CD4-positive, alpha-beta T cell (primary cell): Measurements from ENCODE around the gene LRP1B. TPM values are rescaled to one million over a fixed set of nuclear protein-coding genes. Genes with fewer than 3 reads are reported as not detected.

Experiments used
- ATAC-seq: fragments of 200-7000 bp; cut with Tn5 transposase; one replicate; pipeline ENCODE4 v1.10.0; 2022; ENCODE audit warnings: mild to moderate bottlenecking; ENCODE audit not compliant: poor library complexity
- CTCF ChIA-PET: fragments of 350-600 bp; sonication (Branson Sonifier 250); formaldehyde crosslinking; loops from one replicate; lab custom pipeline; 2021; ENCODE audit warnings: antibody characterized with exemption, inconsistent platforms; lab: Charles Lee
- POLR2A ChIA-PET: fragments of 350-600 bp; sonication (Branson Sonifier 250); formaldehyde crosslinking; loops from one replicate; lab custom pipeline; 2021; ENCODE audit warnings: antibody characterized with exemption, inconsistent platforms; lab: Charles Lee
- DNase-seq, 14 experiments: peaks; one replicate each; pipeline ENCODE4 v3.0.0-alpha.2; 2013 to 2020; ENCODE audit warnings: mixed read lengths in 2 of 14
- H3K27ac ChIP-seq, 2 donors: one replicate each; pipeline versions ENCODE4 v1.5.1 to v1.7.0; 2013; ENCODE audit warnings: low read length in 2 of 2, low read depth in 1 of 2, mild to moderate bottlenecking in 1 of 2
- H3K27me3 ChIP-seq, 2 experiments: 1 replicate in 1 of 2; 2 replicates in 1 of 2; pipeline versions ENCODE4 v1.6.1 to v1.7.0; 2013; ENCODE audit warnings: low read length in 2 of 2, control low read depth in 1 of 2, mild to moderate bottlenecking in 1 of 2, moderate library complexity in 1 of 2; ENCODE audit not compliant: insufficient read depth in 2 of 2, control insufficient read depth in 1 of 2
- H3K36me3 ChIP-seq: one replicate; pipeline ENCODE4 v1.6.1; 2013; ENCODE audit warnings: low read length, control low read depth; ENCODE audit not compliant: insufficient read depth
- H3K4me1 ChIP-seq: one replicate; pipeline ENCODE4 v1.6.1; 2013; ENCODE audit warnings: low read length, control low read depth; ENCODE audit not compliant: insufficient read depth
- H3K4me3 ChIP-seq: one replicate; pipeline ENCODE4 v1.5.1; 2013; ENCODE audit warnings: mild to moderate bottlenecking, low read length, moderate library complexity
- H3K9me3 ChIP-seq, 2 experiments: 1 replicate in 1 of 2; 2 replicates in 1 of 2; pipeline versions ENCODE4 v1.6.1 to v1.7.0; 2013; ENCODE audit warnings: low read length in 2 of 2, mild to moderate bottlenecking in 2 of 2, control low read depth in 1 of 2, moderate library complexity in 1 of 2; ENCODE audit not compliant: control insufficient read depth in 1 of 2, insufficient read depth in 1 of 2
- H3K27ac Mint-ChIP-seq: one replicate; pipeline ENCODE4 v1.8.0; 2020; ENCODE audit warnings: mixed read lengths
- H3K27me3 Mint-ChIP-seq: one replicate; pipeline ENCODE4 v1.8.0; 2021; ENCODE audit warnings: mixed read lengths
- H3K36me3 Mint-ChIP-seq: one replicate; pipeline ENCODE4 v1.8.0; 2021; ENCODE audit warnings: low read depth, mixed read lengths
- H3K4me1 Mint-ChIP-seq: one replicate; pipeline ENCODE4 v1.8.0; 2021; ENCODE audit warnings: low read depth, mixed read lengths
- H3K4me3 Mint-ChIP-seq: one replicate; pipeline ENCODE4 v1.8.0; 2020; ENCODE audit warnings: mild to moderate bottlenecking, mixed read lengths
- H3K9me3 Mint-ChIP-seq: one replicate; pipeline ENCODE4 v1.8.0; 2020; ENCODE audit warnings: mixed read lengths
- CTCF ChIP-seq: fragments of 200-600 bp; IDR thresholded peaks from one replicate; pipeline ENCODE4 v1.8.0; 2022; ENCODE audit warnings: antibody characterized with exemption, mild to moderate bottlenecking
- intact Hi-C, 2 experiments: fragments of 100-400 bp; cut with DNase I in 1 of 2; cut with micrococcal nuclease in 1 of 2; formaldehyde crosslinking; loops; one replicate each; pipeline versions ENCODE4 v1.15.1 to v1.9.0; 2023 to 2025; cut with DNase I, micrococcal nuclease
- total RNA-seq, 174 experiments: library from RNA in 2 of 174; stranded (reverse) in 2 of 174; gene quantifications; one replicate each; pipeline ENCODE4 v1.2.3 and lab custom pipeline; 2021 to 2026

LRP1B gene
- total RNA-seq, 2 experiments from 2014 or later = not detected

- H3K4me1 Mint-ChIP-seq = no peaks in the 10 kb centered on the region
Measured at GRCh38 chr2:142140434-142140845, 9.6 kb upstream of the LRP1B start.

GRCh38 chr2:142139384-142139783 is 8.6 kb upstream of the LRP1B start:
- no peak overlapping the region for H3K27ac ChIP-seq
- intact Hi-C loops = no loop called here
- CTCF ChIA-PET = no interaction called here

More at GRCh38 chr2:142140434-142140845, 9.6 kb upstream of the LRP1B start:
- H3K36me3 Mint-ChIP-seq = no peaks in the 10 kb centered on the region
- H3K27me3 ChIP-seq = no peaks in the 10 kb centered on the region
- H3K9me3 Mint-ChIP-seq = no peaks in the 10 kb centered on the region
- no peak overlapping the region for H3K4me3 Mint-ChIP-seq
- no peak for TF ChIP-seq CTCF
- no peaks in the 10 kb centered on the region for H3K4me1 ChIP-seq
- H3K36me3 ChIP-seq = no peaks in the 10 kb centered on the region
- no peaks in the 10 kb centered on the region for H3K9me3 ChIP-seq
- H3K27ac Mint-ChIP-seq = no peak overlapping the region
- H3K27ac ChIP-seq = no peak overlapping the region
- ChIA-PET CTCF (no interaction called here), POLR2A (no interaction called here)
- no peak overlapping the region for H3K4me3 ChIP-seq
- intact Hi-C loops = no loop called here
- H3K27me3 Mint-ChIP-seq = no peaks in the 10 kb centered on the region
- DNase-seq = no peak
- no peak for ATAC-seq

GRCh38 chr2:142136571-142136970 is 5.8 kb upstream of the LRP1B start:
- peaks cover 11% of the 10 kb centered on the region for H3K27me3 Mint-ChIP-seq
- no peak overlapping the region for H3K27ac Mint-ChIP-seq
- no peak for DNase-seq
- Histone ChIP-seq H3K27me3 (peaks cover under 1 to 3% of the 10 kb centered on the region in 2 experiments), H3K4me3 (no peak overlapping the region), H3K9me3 (peaks cover 0 to 3% of the 10 kb centered on the region in 2 experiments), H3K27ac (no peak overlapping the region), H3K4me1 (no peaks in the 10 kb centered on the region), H3K36me3 (no peaks in the 10 kb centered on the region)
- no peaks in the 10 kb centered on the region for H3K9me3 Mint-ChIP-seq
- ChIA-PET POLR2A (no interaction called here), CTCF (no interaction called here)
- no peaks in the 10 kb centered on the region for H3K36me3 Mint-ChIP-seq
- no peak for ATAC-seq
- intact Hi-C loops = no loop called here
- no peaks in the 10 kb centered on the region for H3K4me1 Mint-ChIP-seq
- no peak overlapping the region for H3K4me3 Mint-ChIP-seq
- TF ChIP-seq CTCF = no peak

More at GRCh38 chr2:142139384-142139783, 8.6 kb upstream of the LRP1B start:
- DNase-seq (no peak), ATAC-seq (no peak)
- Mint-ChIP-seq H3K9me3 (no peaks in the 10 kb centered on the region), H3K27ac (no peak overlapping the region), H3K4me1 (no peaks in the 10 kb centered on the region), H3K36me3 (no peaks in the 10 kb centered on the region), H3K4me3 (no peak overlapping the region), H3K27me3 (no peaks in the 10 kb centered on the region)
- no peak for TF ChIP-seq CTCF
- no peaks in the 10 kb centered on the region for H3K36me3 ChIP-seq
- no peaks in the 10 kb centered on the region for H3K27me3 ChIP-seq
- POLR2A ChIA-PET = no interaction called here
- H3K4me1 ChIP-seq = no peaks in the 10 kb centered on the region
- H3K4me3 ChIP-seq = no peak overlapping the region
- H3K9me3 ChIP-seq = no peaks in the 10 kb centered on the region
